Measurements from ENCODE around the gene DLK1. TPM values are rescaled to one million over a fixed set of nuclear protein-coding genes. Genes with fewer than 3 reads are reported as not detected.

Gene DLK1
- total RNA-seq, 1 donor from 2014 or later = 52.3 TPM

DNA sequence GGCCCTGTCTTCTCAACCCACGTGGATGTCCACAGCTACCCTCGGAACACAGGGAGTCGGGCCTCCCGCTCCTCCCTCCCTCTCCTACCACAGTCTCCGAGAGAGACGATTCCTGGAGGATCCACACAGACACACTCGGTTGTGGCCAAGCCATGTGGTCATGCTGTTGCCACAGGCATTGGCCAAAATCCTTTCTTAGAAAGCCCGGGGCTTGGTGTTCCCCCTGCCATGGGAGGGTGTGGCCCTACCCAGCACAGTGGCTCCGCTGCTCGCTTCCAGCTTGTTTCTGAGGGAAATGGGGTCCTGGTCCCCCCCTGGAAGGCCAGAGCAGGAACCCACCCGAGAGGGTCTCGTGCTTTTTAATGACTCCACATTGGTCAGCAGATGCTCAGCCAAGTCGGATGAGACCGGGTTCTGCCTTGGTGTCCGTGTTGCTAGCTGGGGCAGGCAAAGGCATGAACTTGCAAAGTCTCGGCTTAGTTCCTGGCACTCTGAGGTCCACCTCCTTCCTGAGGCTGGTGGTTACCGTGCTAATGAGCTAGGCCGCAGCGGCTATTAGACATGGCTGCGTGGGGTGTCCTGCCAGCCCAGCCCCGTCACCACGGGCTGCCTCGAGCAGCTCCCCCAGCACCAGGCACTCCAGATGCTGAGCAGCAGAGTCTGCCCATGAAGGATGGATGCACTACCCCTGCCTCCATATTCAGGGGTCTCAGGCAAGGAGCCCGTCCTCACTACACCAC is 52.4 kb downstream of the DLK1 start:
- no peak for DNase-seq (ENCODE audit: missing footprints)
- ATAC-seq = no peak
- intact Hi-C loops (cut with DNase I) = no loop called here

- intact Hi-C loops (cut with DNase I) = no loop called here
- DNase-seq (ENCODE audit: missing footprints) = no peak
- no peak for ATAC-seq
Measured at GRCh38 chr14:100779691-100780080, 53.0 kb downstream of the DLK1 start.

GRCh38 chr14:100780246-100780645 is 53.6 kb downstream of the DLK1 start:
- ATAC-seq = no peak
- intact Hi-C loops (cut with DNase I) = no loop called here
- no peak for DNase-seq (ENCODE audit: missing footprints)

GRCh38 chr14:100780646-100781355 is 54.1 kb downstream of the DLK1 start:
- ATAC-seq (no peak), DNase-seq (ENCODE audit: missing footprints) (no peak)
- intact Hi-C loops (cut with DNase I) = no loop called here

DNA sequence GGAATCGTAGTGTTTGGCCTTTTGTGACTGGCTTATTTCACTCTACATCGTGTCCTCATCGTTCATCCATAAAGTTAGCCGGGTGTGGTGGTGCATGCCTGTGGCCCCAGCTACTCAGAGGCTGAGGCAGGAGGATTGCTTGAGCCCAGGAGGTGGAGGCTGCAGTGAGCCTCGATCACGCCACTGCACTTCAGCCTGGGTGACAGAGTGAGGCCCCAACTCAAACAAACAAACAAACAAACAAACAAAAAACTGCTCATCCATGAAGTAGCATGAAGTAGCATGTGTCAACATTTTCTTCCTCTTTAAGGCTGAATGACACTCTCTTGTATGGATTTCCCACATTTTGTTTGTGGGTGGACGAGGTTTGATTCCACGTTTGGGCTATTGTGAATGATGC is 55.3 kb downstream of the DLK1 start:
- no peak for ATAC-seq
- intact Hi-C loops (cut with DNase I) = no loop called here
- no peak for DNase-seq (ENCODE audit: missing footprints)

DNA sequence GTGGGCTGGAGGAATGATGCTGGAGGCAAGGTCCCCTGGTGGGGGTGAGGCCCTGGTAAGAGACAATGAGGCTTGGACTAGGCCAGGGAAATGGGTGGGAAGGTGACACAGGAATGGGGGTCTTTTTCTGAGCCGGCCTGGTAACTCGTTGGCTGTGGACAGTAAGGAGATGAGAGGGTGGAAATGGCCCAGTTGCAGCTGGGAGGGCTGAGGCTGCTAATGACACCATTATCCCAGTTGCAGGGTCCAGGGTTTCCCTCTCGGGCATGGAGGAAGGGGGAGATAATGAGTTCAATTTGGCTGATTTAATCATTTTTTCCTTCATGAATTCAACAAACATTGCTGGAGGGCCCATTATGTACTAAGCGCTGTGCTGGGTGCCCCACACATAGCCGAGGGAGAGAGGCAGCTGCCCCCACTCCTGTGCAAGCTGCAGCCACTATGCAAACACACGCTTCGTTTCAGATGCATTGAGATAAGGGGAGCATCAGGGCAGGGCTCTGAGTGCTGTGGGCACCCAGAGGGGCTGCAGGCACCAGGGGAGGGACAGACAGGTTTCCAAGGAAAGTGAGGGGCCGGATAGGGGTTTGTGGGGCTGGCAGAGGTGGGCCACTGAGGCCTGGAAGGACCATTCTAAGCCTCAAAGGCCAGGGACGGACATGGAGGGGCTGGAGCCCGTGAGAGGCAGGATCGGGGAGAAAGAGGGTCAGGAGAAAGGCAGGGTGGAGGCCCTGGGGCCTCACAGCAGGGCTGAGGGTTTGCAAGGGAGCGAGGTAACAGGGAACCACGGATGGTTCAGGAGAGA is 56.0 kb downstream of the DLK1 start:
- DNase-seq (ENCODE audit: missing footprints) = no peak
- intact Hi-C loops (cut with DNase I) = no loop called here
- no peak for ATAC-seq

DNA sequence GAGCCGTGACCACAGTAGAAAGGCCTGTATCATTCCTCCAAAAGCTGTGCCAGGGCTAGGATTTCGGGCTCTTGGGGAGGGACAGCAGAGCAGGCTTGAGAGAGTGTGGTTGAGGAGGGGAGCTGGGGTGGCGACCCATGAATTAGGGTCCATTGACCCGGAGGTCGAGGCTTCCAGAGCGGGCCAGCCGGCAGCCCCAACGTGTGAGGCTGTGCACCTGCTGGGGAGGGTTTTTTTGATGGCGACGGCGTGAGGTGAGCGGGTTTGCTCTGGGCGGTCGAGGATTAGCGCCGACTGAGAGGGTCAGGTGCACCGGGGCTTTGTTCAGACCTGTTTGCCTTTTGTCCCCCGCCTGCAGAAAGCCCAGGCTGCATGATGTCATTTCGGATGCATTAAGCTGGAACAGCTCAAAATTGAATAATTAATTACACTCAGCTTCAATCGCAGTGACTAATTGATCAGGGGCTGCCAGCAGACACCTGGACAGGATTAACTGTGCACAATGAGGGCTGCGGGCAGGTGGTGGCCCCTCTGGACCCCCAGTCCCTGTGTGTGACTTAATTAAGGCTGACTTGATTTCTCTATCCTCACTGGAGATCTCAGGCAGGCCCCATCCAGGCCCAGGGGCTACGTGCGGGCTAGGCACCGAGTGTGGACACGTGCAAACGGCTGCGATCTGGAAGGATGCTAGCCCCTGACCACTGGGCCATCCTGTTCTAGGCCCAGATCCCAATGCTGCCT is 57.1 kb downstream of the DLK1 start:
- intact Hi-C loops (cut with DNase I) = no loop called here
- no peak for DNase-seq (ENCODE audit: missing footprints)
- ATAC-seq = no peak

DNA sequence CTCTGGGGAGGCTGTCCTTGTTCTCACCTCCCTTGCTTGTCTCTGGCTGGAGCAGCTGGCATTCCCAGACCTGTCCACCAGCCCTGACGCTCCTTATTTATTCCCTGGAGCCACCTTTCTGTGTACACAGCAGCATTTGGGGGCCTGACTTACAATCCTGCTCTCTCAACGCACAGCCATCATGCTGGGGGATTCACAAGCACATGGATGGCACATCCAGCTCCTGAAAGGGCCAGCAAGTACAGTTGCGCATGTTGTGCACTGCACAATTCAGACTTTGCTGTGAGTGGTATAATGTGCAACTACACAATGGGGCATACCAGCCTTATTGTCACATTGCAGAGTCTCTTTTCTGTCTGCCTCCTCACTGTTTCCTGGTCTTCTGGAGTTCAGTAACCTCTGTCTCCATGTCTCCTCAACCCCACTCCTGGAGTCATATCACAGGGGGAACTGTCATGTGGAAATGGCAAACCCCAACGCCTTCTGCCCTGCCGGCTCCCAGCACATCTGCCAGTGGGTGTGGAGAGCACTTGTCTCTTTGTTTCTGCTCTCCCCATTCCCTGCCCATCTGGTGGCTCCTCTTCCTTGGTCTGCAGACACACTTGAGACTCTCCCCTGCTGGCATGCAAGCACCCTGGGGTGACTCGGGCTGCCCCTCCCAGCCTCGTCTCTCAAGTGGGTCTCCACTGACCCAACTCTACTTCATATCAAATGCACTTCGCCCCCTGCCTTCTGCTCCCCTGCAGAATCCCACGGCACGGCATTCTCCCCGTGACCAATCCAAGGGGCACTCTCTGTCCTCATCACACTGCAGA is 58.0 kb downstream of the DLK1 start:
- intact Hi-C loops (cut with DNase I) = no loop called here
- no peak for ATAC-seq
- no peak for DNase-seq (ENCODE audit: missing footprints)

DNA sequence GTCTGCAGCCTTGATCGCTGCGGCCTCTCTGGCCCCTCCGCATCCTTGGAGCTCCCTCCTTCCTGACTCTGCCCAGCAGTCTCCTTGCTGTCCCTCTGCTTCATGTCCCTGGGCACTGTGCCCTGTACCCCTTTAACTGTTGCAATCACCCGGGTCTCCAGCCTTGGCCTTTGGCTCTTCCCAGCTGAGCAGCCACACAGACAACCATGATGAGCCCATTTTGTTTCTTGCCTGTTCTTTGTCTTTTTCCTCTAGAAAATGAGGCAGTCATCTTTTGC is 58.6 kb downstream of the DLK1 start:
- ATAC-seq (no peak), DNase-seq (ENCODE audit: missing footprints) (no peak)
- intact Hi-C loops (cut with DNase I) = no loop called here

- DNase-seq (ENCODE audit: missing footprints) = no peak
Measured at GRCh38 chr14:100785626-100786025, 58.9 kb downstream of the DLK1 start.

DNA sequence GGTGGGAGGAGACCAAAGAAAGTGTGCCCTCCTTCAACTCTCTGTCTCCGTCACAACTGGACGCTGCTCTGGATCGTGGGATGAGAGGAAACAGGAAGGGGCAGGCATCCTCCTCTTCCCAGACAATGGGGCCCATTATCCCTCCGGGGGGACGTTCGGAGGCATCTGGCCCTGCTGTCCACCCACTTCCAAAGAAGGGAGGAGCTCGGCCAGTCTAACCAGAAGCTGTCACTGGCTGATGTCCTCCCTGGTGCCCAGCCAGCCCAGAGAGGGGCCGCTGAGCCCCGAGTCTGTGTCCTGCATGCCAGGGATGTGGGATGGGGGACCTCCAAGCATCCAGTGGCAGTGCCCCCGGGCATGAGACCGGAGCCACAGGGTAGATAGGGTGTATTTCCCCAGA is 59.4 kb downstream of the DLK1 start:
- intact Hi-C loops (cut with DNase I) = no loop called here
- ATAC-seq = no peak
- DNase-seq (ENCODE audit: missing footprints) = no peak

More at GRCh38 chr14:100785626-100786025, 58.9 kb downstream of the DLK1 start:
- intact Hi-C loops (cut with DNase I) = no loop called here
- no peak for ATAC-seq

DNA sequence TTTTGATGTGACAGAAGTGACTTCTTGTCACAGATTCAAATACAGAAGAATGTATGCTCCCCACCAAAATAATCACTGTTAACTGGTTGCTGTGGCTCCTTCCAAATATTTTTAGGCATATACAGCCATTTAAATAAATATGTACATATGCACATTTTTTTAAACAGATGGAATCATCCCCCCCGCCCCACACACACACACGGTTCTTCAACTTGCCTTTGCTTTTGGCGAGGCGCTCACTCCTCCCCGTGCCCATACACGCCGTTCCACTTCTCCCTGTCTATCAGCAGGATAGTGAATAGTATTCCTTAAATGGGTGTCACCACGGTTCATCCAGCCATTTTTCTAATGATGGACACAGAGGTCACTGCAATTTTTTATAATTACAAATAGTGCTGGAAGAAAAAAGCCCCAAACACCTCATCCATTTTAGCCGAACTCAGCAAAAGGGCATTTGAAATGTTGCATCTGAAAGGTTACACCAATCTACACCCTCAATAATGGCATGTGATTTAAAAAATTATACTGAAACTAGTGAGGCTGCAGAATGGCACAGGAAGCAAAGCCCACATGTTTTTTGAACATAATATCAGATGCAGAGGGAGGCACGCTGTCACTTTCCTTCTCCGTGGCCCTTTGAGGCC is 60.0 kb downstream of the DLK1 start:
- DNase-seq (ENCODE audit: missing footprints) (no peak), ATAC-seq (no peak)
- intact Hi-C loops (cut with DNase I) = no loop called here

GRCh38 chr14:100787659-100788058 is 61.0 kb downstream of the DLK1 start:
- ATAC-seq (no peak), DNase-seq (ENCODE audit: missing footprints) (no peak)
- intact Hi-C loops (cut with DNase I) = no loop called here

Other genes with a start within 250 kb of the DLK1 start
- 0.68 TPM for gene BEGAIN, start 139.5 kb upstream of the DLK1 start, total RNA-seq
- 34.8 TPM for gene MEG3, start 99.2 kb downstream of the DLK1 start, total RNA-seq
- not detected for gene RTL1, start 176.8 kb downstream of the DLK1 start, total RNA-seq